Ishikawa (cell line): ENCODE data around the gene PAXX.

ENCODE experiments used
- CEBPB ChIP-seq: IDR thresholded peaks from 2 replicates; pipeline ENCODE4 v1.6.1; 2012
- EGR1 ChIP-seq: IDR thresholded peaks from 2 replicates; pipeline ENCODE4 v1.6.1; 2012
- EP300 ChIP-seq: IDR thresholded peaks from 2 replicates; pipeline ENCODE4 v1.6.1; 2012; ENCODE audit warnings: borderline replicate concordance
- FOXM1 ChIP-seq: IDR thresholded peaks from 2 replicates; pipeline ENCODE4 v1.6.1; 2012; ENCODE audit warnings: low read depth, borderline replicate concordance
- NFIC ChIP-seq: IDR thresholded peaks from 2 replicates; pipeline ENCODE4 v1.6.1; 2012
- RAD21 ChIP-seq: IDR thresholded peaks from 2 replicates; pipeline ENCODE4 v1.6.1; 2012; ENCODE audit warnings: low read depth
- REST ChIP-seq: IDR thresholded peaks from 2 replicates; pipeline ENCODE4 v1.6.1; 2012; ENCODE audit warnings: low read depth, mild to moderate bottlenecking
- TAF1 ChIP-seq: IDR thresholded peaks from 2 replicates; pipeline ENCODE4 v1.6.1; 2012; ENCODE audit warnings: low read depth, mild to moderate bottlenecking
- TCF12 ChIP-seq: IDR thresholded peaks from 2 replicates; pipeline ENCODE4 v1.6.1; 2012; ENCODE audit warnings: low read depth
- TEAD4 ChIP-seq: IDR thresholded peaks from 2 replicates; pipeline ENCODE4 v1.6.1; 2012
- YY1 ChIP-seq: IDR thresholded peaks from 2 replicates; pipeline ENCODE4 v1.6.1; 2012; ENCODE audit warnings: low read depth
- ZBTB7A ChIP-seq: IDR thresholded peaks from 2 replicates; pipeline ENCODE4 v1.6.1; 2012; ENCODE audit warnings: low read depth
- TF ChIP-seq, protein P1 (sequence below): IDR thresholded peaks from 2 replicates; pipeline ENCODE4 v1.6.1; 2012
- TF ChIP-seq, protein P2 (sequence below): IDR thresholded peaks from 2 replicates; pipeline ENCODE4 v1.6.1; 2012

The PAXX gene

GRCh38 chr9:137040568-137040967, 48.3 kb downstream of the PAXX start:
- TF ChIP-seq TEAD4 = no peak
- no peak for TF ChIP-seq EGR1
- no peak for TF ChIP-seq RAD21
- TF ChIP-seq TAF1 = no peak
- no peak for TF ChIP-seq YY1
- TF ChIP-seq TCF12 = no peak

GRCh38 chr9:137041124-137041523, 48.9 kb downstream of the PAXX start:
- TF ChIP-seq NFIC (no peak), FOXM1 (no peak), YY1 (no peak), TCF12 (no peak), EGR1 (no peak), CEBPB (no peak), ZBTB7A (no peak), REST (no peak), EP300 (no peak), TEAD4 (no peak)
- TF ChIP-seq, protein P1, sequence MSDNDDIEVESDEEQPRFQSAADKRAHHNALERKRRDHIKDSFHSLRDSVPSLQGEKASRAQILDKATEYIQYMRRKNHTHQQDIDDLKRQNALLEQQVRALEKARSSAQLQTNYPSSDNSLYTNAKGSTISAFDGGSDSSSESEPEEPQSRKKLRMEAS = no peak
- TF ChIP-seq, protein P2, sequence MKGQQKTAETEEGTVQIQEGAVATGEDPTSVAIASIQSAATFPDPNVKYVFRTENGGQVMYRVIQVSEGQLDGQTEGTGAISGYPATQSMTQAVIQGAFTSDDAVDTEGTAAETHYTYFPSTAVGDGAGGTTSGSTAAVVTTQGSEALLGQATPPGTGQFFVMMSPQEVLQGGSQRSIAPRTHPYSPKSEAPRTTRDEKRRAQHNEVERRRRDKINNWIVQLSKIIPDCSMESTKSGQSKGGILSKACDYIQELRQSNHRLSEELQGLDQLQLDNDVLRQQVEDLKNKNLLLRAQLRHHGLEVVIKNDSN = no peak

- TF ChIP-seq NFIC (no peak), EGR1 (no peak), RAD21 (no peak), FOXM1 (no peak), REST (no peak)
These were observed 50.8 kb downstream of the PAXX start for GRCh38 chr9:137042751-137043727.
